Loucy (cell line): ENCODE data around the gene GEMIN2.
"Not testable (repeated sequence)": the region's sequence is repeated elsewhere in the genome, so short reads cannot be mapped to it uniquely, and the experiment has no call there.

Source experiments
- H2AFZ ChIP-seq: fragments of 200-600 bp; sonication (generic); 2 replicates; pipeline ENCODE4 v1.6.0; 2016; ENCODE audit warnings: antibody characterized with exemption, mild to moderate bottlenecking, low read length, moderate library complexity
- H3F3A ChIP-seq: fragments of 200-600 bp; 2 replicates; pipeline ENCODE4 v1.6.0; 2016; ENCODE audit warnings: antibody characterized with exemption, low read depth, mild to moderate bottlenecking
- H3K27me3 ChIP-seq: fragments of 200-600 bp; sonication (generic); 2 replicates; pipeline ENCODE4 v1.6.1; 2014; ENCODE audit warnings: low read length, mild to moderate bottlenecking; ENCODE audit not compliant: insufficient read depth, poor library complexity, severe bottlenecking
- H3K36me3 ChIP-seq: fragments of 200-600 bp; sonication (generic); 2 replicates; pipeline ENCODE4 v1.6.1; 2016; ENCODE audit warnings: low read length; ENCODE audit not compliant: insufficient read depth
- H3K4me1 ChIP-seq: fragments of 200-600 bp; sonication (generic); 2 replicates; pipeline ENCODE4 v1.5.1; 2014; ENCODE audit warnings: low read length, mild to moderate bottlenecking; ENCODE audit not compliant: insufficient read depth, poor library complexity, severe bottlenecking
- H3K4me2 ChIP-seq: fragments of 200-600 bp; sonication (generic); 2 replicates; pipeline ENCODE4 v1.6.0; 2014; ENCODE audit warnings: antibody characterized with exemption, low read length, low read depth, mild to moderate bottlenecking; ENCODE audit not compliant: poor library complexity, severe bottlenecking
- H3K4me3 ChIP-seq: fragments of 200-600 bp; sonication (generic); 2 replicates; pipeline ENCODE4 v1.5.1; 2014; ENCODE audit warnings: low read length, mild to moderate bottlenecking, mixed read lengths; ENCODE audit not compliant: poor library complexity, severe bottlenecking
- H3K79me2 ChIP-seq: fragments of 200-600 bp; sonication (generic); 2 replicates; pipeline ENCODE4 v1.6.1; 2014; ENCODE audit warnings: low read length; ENCODE audit not compliant: insufficient read depth
- H3K9ac ChIP-seq: fragments of 200-600 bp; sonication (generic); 2 replicates; pipeline ENCODE4 v1.6.0; 2014; ENCODE audit warnings: mild to moderate bottlenecking, low read depth, low read length, moderate library complexity; ENCODE audit not compliant: poor library complexity, severe bottlenecking
- H3K9me2 ChIP-seq: fragments of 200-600 bp; sonication (generic); replicated peaks from 2 replicates; pipeline ENCODE4 v1.6.1; 2016; ENCODE audit warnings: low read depth, low read length, mixed read lengths
- H3K9me3 ChIP-seq: fragments of 200-600 bp; sonication (generic); 2 replicates; pipeline ENCODE4 v1.6.1; 2014; ENCODE audit warnings: mild to moderate bottlenecking, antibody characterized with exemption, low read length, low read depth; ENCODE audit not compliant: insufficient read depth
- H4K20me1 ChIP-seq: fragments of 200-600 bp; sonication (generic); 2 replicates; pipeline ENCODE4 v1.6.0; 2014; ENCODE audit warnings: antibody characterized with exemption, low read length, mild to moderate bottlenecking; ENCODE audit not compliant: insufficient read depth, poor library complexity, severe bottlenecking
- CTCF ChIP-seq: fragments of 200-600 bp; sonication (generic); conservative IDR thresholded peaks from 2 replicates; pipeline ENCODE4 v1.5.1; 2014; ENCODE audit warnings: mild to moderate bottlenecking, antibody characterized with exemption, low read length
- EZH2phosphoT487 ChIP-seq: fragments of 200-600 bp; IDR thresholded peaks from 2 replicates; pipeline ENCODE4 v1.6.1; 2018; ENCODE audit warnings: antibody characterized with exemption, mild to moderate bottlenecking, moderate library complexity, borderline replicate concordance

The GEMIN2 gene

GRCh38 chr14:39099748-39100147, 14.4 kb upstream of the GEMIN2 start:
- H3K4me2 ChIP-seq = peak overlapping the region; percentile 93
- H3K4me3 ChIP-seq = peak overlapping the region; percentile 46
- TF ChIP-seq CTCF (no peak), EZH2phosphoT487 (no peak)
- H3K27me3 ChIP-seq = no peaks in the 10 kb centered on the region
- H3K4me1 ChIP-seq = peaks cover 41% of the 10 kb centered on the region
- peaks cover 4% of the 10 kb centered on the region; the same call in 1 of the 2 replicates for H3K36me3 ChIP-seq
- peaks cover 34% of the 10 kb centered on the region for H3K79me2 ChIP-seq
- no peaks in the 10 kb centered on the region for H3K9me3 ChIP-seq
- H4K20me1 ChIP-seq = peaks cover 3% of the 10 kb centered on the region
- H2AFZ ChIP-seq = no peak overlapping the region
- no peaks in the 10 kb centered on the region for H3K9me2 ChIP-seq
- no peaks in the 10 kb centered on the region for H3F3A ChIP-seq
- H3K9ac ChIP-seq = no peak overlapping the region

- TF ChIP-seq CTCF (no peak), EZH2phosphoT487 (no peak)
- Histone ChIP-seq H3K9me2 (no peaks in the 10 kb centered on the region), H3K27me3 (no peaks in the 10 kb centered on the region), H3K9ac (peak overlapping the region; percentile 94), H3F3A (no peaks in the 10 kb centered on the region), H3K79me2 (peaks cover 31% of the 10 kb centered on the region), H4K20me1 (peaks cover 3% of the 10 kb centered on the region), H3K4me2 (peak overlapping the region; percentile 93), H3K9me3 (no peaks in the 10 kb centered on the region), H3K4me3 (peak overlapping the region; percentile 94), H2AFZ (peak overlapping the region; percentile 94), H3K4me1 (peaks cover 31% of the 10 kb centered on the region), H3K36me3 (no peaks in the 10 kb centered on the region)
Observed at GRCh38 chr14:39102265-39102968, 11.7 kb upstream of the GEMIN2 start.

GRCh38 chr14:39102969-39103957, 10.9 kb upstream of the GEMIN2 start, which contains the start of gene SEC23A:
TSS of gene SEC23A (minus strand) at chr14:39103235. CDS start at chr14:39096118, 7,117 bp downstream.
- no peaks in the 10 kb centered on the region for H3K36me3 ChIP-seq
- no peaks in the 10 kb centered on the region for H3F3A ChIP-seq
- H3K9me3 ChIP-seq = no peaks in the 10 kb centered on the region
- H3K27me3 ChIP-seq = no peaks in the 10 kb centered on the region
- H3K4me2 ChIP-seq = peak within 1 kb of the TSS; percentile 97
- H2AFZ ChIP-seq = peak within 1 kb of the TSS; percentile 94
- H4K20me1 ChIP-seq = peaks cover 3% of the 10 kb centered on the region
- H3K79me2 ChIP-seq = peaks cover 31% of the 10 kb centered on the region
- H3K9me2 ChIP-seq = no peaks in the 10 kb centered on the region
- TF ChIP-seq CTCF (no peak), EZH2phosphoT487 (no peak)
- peaks cover 24% of the 10 kb centered on the region for H3K4me1 ChIP-seq
- peak within 1 kb of the TSS; percentile 94 for H3K9ac ChIP-seq
- peak within 1 kb of the TSS; percentile 94 for H3K4me3 ChIP-seq

- Histone ChIP-seq H3K9ac (peak overlapping the region; percentile 94), H3K79me2 (peaks cover 29% of the 10 kb centered on the region), H3K4me1 (peaks cover 24% of the 10 kb centered on the region), H3K4me3 (peak overlapping the region; percentile 94), H3K4me2 (peak overlapping the region; percentile 97)
- H4K20me1 ChIP-seq, H3K27me3 ChIP-seq, H3F3A ChIP-seq, H2AFZ ChIP-seq, H3K9me2 ChIP-seq, H3K36me3 ChIP-seq, H3K9me3 ChIP-seq: not testable (repeated sequence)
Observed at GRCh38 chr14:39104078-39104801, 9.9 kb upstream of the GEMIN2 start.
